Activated CD4-positive, alpha-beta T cell treated with anti-CD3 and anti-CD28 coated beads, Interleukin-2, amount 10 ng/mL, durations not matched to agents 24 days and 14 days (primary cell): Measurements from ENCODE around the gene TTLL4. TPM values are rescaled to one million over a fixed set of nuclear protein-coding genes. Genes with fewer than 3 reads are reported as not detected.
"Not testable (repeated sequence)": the region's sequence is repeated elsewhere in the genome, so short reads cannot be mapped to it uniquely, and the experiment has no call there.

Source experiments
- DNase-seq: peaks from one replicate; pipeline ENCODE4 v3.0.0; 2022
- H3K27ac Mint-ChIP-seq: one replicate; pipeline ENCODE4 v1.8.0; 2022; ENCODE audit warnings: mild to moderate bottlenecking, mixed read lengths
- H3K27me3 Mint-ChIP-seq: one replicate; pipeline ENCODE4 v1.8.0; 2022; ENCODE audit warnings: mixed read lengths
- H3K36me3 Mint-ChIP-seq: one replicate; pipeline ENCODE4 v1.8.0; 2022; ENCODE audit warnings: low read depth, mild to moderate bottlenecking, mixed read lengths
- H3K4me1 Mint-ChIP-seq: one replicate; pipeline ENCODE4 v1.8.0; 2021; ENCODE audit warnings: mixed read lengths
- H3K4me3 Mint-ChIP-seq: one replicate; pipeline ENCODE4 v1.8.0; 2022; ENCODE audit warnings: mild to moderate bottlenecking, moderate library complexity, mixed read lengths
- H3K9me3 Mint-ChIP-seq: one replicate; pipeline ENCODE4 v1.8.0; 2021; ENCODE audit warnings: mixed read lengths
- intact Hi-C: fragments of 100-400 bp; cut with micrococcal nuclease; formaldehyde crosslinking; loops from one replicate; pipeline ENCODE4 v1.15.1; 2023
- total RNA-seq: library from RNA; stranded (reverse); gene quantifications from 2 replicates; pipeline ENCODE4 v1.2.3, GENCODE V29; 2022

Gene TTLL4
- total RNA-seq: 66.1 and 71.2 TPM in 2 replicates

- peaks cover 18% of the 10 kb centered on the region for H3K4me1 Mint-ChIP-seq
- H3K36me3 Mint-ChIP-seq: peaks cover 3% of the 10 kb centered on the region
- H3K4me3 Mint-ChIP-seq: peak within 1 kb of the TSS; percentile 94
- no peaks in the 10 kb centered on the region for H3K9me3 Mint-ChIP-seq
- H3K27ac Mint-ChIP-seq: peak within 1 kb of the TSS; percentile 85
- DNase-seq: peak; percentile 100
- intact Hi-C loops: loop anchor here (1.0 to 5.0 kb wide), 9 partner anchors 39 to 468 kb away; partner anchors contain the start of genes AAMP, BCS1L, CNOT9 and PNKD
- H3K27me3 Mint-ChIP-seq: peaks cover 3% of the 10 kb centered on the region
These were observed at the start of gene TTLL4 for GRCh38 chr2:218710687-218711549. TTLL4 (plus strand) TSS chr2:218710835; CDS start chr2:218737677, 26,842 bp downstream.

GRCh38 chr2:218662377-218662776 is 48.3 kb upstream of the TTLL4 start:
- Mint-ChIP-seq H3K36me3 (peaks cover 60% of the 10 kb centered on the region), H3K9me3 (no peaks in the 10 kb centered on the region), H3K27me3 (no peaks in the 10 kb centered on the region), H3K27ac (no peak overlapping the region), H3K4me1 (peaks cover 25% of the 10 kb centered on the region), H3K4me3 (no peak overlapping the region)
- intact Hi-C loops: no loop called here
- no peak for DNase-seq

DNA sequence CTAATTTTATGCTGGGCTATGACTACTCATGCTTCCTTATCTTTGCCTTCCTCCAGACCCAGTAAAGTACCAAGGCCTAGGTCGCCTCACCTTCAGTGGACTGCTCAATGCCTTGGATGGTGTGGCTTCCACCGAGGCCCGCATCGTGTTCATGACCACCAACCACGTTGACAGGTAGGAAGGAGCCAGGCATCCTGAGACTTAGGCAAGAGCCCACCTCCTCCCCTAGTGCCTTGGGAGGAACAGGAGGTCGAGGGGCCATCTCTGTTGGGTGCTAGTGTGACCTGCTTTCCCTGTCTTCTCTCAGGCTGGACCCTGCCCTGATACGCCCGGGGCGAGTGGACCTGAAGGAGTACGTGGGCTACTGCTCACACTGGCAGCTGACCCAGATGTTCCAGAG is 47.8 kb upstream of the TTLL4 start:
- intact Hi-C loops: no loop called here
- no peaks in the 10 kb centered on the region for H3K9me3 Mint-ChIP-seq
- H3K36me3 Mint-ChIP-seq: peaks cover 59% of the 10 kb centered on the region
- no peak overlapping the region for H3K27ac Mint-ChIP-seq
- peaks cover 21% of the 10 kb centered on the region for H3K4me1 Mint-ChIP-seq
- DNase-seq: no peak
- no peaks in the 10 kb centered on the region for H3K27me3 Mint-ChIP-seq
- no peak overlapping the region for H3K4me3 Mint-ChIP-seq

DNA sequence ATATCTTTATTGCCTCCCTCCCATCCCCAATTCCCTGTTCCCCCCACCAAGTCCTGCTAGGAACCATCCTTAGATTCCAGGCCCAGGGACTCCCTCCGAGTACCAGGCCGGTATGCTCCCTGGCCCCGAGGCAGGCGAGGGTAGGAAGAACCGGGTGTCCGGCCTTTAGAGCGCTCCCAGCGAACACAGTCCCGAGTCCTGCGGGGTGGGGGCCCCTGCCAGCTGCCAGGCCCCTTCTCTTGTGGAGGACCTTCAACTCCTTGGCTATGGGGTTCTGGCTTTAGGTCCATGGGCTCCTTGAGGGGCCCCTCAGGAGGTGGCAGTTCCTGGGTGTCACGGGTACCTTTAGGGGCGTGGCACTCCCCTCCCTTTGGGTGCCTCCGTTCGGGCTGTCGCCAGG is 46.7 kb upstream of the TTLL4 start:
- peaks cover 55% of the 10 kb centered on the region for H3K36me3 Mint-ChIP-seq

DNA sequence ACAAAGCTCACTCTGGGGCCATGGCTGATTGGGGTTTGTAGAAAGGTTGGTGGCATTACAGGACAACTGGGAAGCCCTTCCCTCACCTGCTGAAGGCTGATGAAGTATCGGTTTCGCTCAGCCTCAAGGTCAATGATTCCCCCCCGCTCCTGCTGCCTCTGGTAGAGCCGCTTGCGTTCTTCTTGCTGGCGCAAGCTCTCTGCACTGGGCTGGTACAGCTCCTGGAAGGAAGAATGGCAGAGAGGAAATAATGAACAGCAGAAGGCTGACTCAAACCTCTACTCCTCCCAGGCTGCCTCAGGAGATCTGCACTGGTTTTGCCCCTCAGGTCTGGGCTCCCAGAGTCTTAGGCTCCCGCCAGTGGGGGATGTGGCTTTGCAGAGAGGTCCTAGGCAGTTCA is 46.0 kb upstream of the TTLL4 start:
- H3K9me3 Mint-ChIP-seq: no peaks in the 10 kb centered on the region
- no peak overlapping the region for H3K27ac Mint-ChIP-seq
- no peak for DNase-seq
- H3K27me3 Mint-ChIP-seq: no peaks in the 10 kb centered on the region
- peaks cover 13% of the 10 kb centered on the region for H3K4me1 Mint-ChIP-seq
- intact Hi-C loops: no loop called here
- H3K4me3 Mint-ChIP-seq: no peak overlapping the region
- H3K36me3 Mint-ChIP-seq: peaks cover 50% of the 10 kb centered on the region

More for the DNA sequence above, 46.7 kb upstream of the TTLL4 start:
- DNase-seq: no peak
- Mint-ChIP-seq H3K4me3 (no peak overlapping the region), H3K9me3 (no peaks in the 10 kb centered on the region), H3K27ac (no peak overlapping the region), H3K27me3 (no peaks in the 10 kb centered on the region), H3K4me1 (peaks cover 13% of the 10 kb centered on the region)
- intact Hi-C loops: no loop called here

DNA sequence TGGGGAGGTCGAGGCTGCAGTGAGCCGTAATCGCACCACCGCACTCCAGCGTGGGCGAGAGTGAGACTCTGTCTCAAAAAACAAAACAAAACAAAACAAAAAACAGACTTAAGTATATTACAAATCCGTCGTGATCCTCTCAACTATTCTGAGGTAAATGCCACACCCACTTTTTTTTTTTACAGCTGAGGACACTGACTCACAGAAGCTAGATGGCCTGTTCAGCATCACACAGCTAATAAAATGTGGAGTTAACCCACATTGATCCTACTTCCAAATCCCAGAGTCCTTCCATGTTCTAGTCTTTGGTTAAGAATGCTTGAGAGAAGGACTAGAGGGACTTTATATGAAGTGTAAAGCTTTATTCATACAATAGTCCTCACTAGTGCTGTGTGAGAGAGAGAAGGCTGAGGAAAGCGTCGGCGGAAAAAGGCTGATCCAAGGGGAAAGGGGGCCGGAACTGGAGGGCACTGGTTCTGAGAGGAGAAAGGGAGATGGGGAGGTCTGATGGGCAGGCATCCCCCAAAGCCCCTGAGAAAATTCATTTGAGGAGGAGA is 39.5 kb upstream of the TTLL4 start:
- Mint-ChIP-seq H3K36me3 (peaks cover 11% of the 10 kb centered on the region), H3K9me3 (no peaks in the 10 kb centered on the region), H3K27ac (peak overlapping the region; percentile 94), H3K4me1 (peaks cover 20% of the 10 kb centered on the region), H3K4me3 (peak overlapping the region; percentile 97), H3K27me3 (no peaks in the 10 kb centered on the region)
- intact Hi-C loops: loop anchor here (1.0 to 5.0 kb wide), 5 partner anchors 12 to 274 kb away; partner anchors contain the start of genes BCS1L, CNOT9, CTDSP1 and USP37
- DNase-seq: no peak

GRCh38 chr2:218671654-218672566 is 38.7 kb upstream of the TTLL4 start, which contains the start of the genes RNF25 and STK36:
RNF25 (minus strand) TSS chr2:218672002; CDS start chr2:218671970, 32 bp downstream.
STK36 (plus strand) TSS chr2:218672086; CDS start chr2:218672830, 744 bp downstream.
- Mint-ChIP-seq H3K9me3 (no peaks in the 10 kb centered on the region), H3K36me3 (peaks cover 12% of the 10 kb centered on the region), H3K4me1 (peaks cover 22% of the 10 kb centered on the region)

GRCh38 chr2:218679119-218679518 is 31.5 kb upstream of the TTLL4 start:
- no peaks in the 10 kb centered on the region for H3K27me3 Mint-ChIP-seq
- no peak for DNase-seq
- H3K36me3 Mint-ChIP-seq: peaks cover 5% of the 10 kb centered on the region
- peaks cover 2% of the 10 kb centered on the region for H3K4me1 Mint-ChIP-seq
- intact Hi-C loops: no loop called here
- no peaks in the 10 kb centered on the region for H3K9me3 Mint-ChIP-seq
- H3K4me3 Mint-ChIP-seq: no peak overlapping the region
- no peak overlapping the region for H3K27ac Mint-ChIP-seq

More at GRCh38 chr2:218671654-218672566, 38.7 kb upstream of the TTLL4 start, which contains the start of the genes RNF25 and STK36:
- peak; percentile 95 for DNase-seq
- intact Hi-C loops: loop anchor here (1.0 to 5.0 kb wide), 6 partner anchors 13 to 275 kb away; partner anchors contain the start of genes BCS1L, CNOT9, CTDSP1 and TTLL4
- Mint-ChIP-seq H3K27ac (peak within 1 kb of the TSS; percentile 94), H3K4me3 (peak within 1 kb of the TSS; percentile 97), H3K27me3 (no peaks in the 10 kb centered on the region)

DNA sequence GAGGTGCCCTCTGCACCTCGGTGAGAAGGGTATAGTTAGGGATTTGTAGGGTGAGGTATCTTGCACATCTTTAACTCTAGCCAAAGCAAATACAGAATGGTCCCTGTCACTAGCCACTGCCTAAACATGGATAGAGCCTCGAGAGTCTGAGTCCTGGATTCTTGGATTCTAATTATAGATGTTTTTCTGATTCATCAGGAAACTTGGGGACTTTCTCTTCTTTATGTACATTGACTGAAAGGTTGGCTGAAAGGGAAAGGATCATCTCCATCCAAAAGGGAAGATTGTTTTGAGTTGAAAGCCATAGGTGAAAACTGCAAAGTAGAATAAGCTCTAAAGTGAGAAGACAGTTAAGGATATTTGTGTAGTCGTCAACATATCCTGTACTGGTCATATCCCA is 30.6 kb upstream of the TTLL4 start:
- no peaks in the 10 kb centered on the region for H3K9me3 Mint-ChIP-seq
- no peak overlapping the region for H3K4me3 Mint-ChIP-seq
- H3K36me3 Mint-ChIP-seq: peaks cover 5% of the 10 kb centered on the region
- no peak overlapping the region for H3K27ac Mint-ChIP-seq
- intact Hi-C loops: no loop called here
- peaks cover 2% of the 10 kb centered on the region for H3K4me1 Mint-ChIP-seq
- no peak for DNase-seq
- no peaks in the 10 kb centered on the region for H3K27me3 Mint-ChIP-seq

GRCh38 chr2:218687400-218688060 is 23.1 kb upstream of the TTLL4 start:
- H3K27ac Mint-ChIP-seq, H3K36me3 Mint-ChIP-seq, H3K4me1 Mint-ChIP-seq, H3K27me3 Mint-ChIP-seq, intact Hi-C loops, H3K9me3 Mint-ChIP-seq, H3K4me3 Mint-ChIP-seq: not testable (repeated sequence)
- peak; percentile 80 for DNase-seq

GRCh38 chr2:218691234-218691633 is 19.4 kb upstream of the TTLL4 start:
- intact Hi-C loops: no loop called here
- H3K27ac Mint-ChIP-seq: no peak overlapping the region
- no peaks in the 10 kb centered on the region for H3K4me1 Mint-ChIP-seq
- no peak for DNase-seq
- no peaks in the 10 kb centered on the region for H3K9me3 Mint-ChIP-seq
- no peak overlapping the region for H3K4me3 Mint-ChIP-seq
- H3K36me3 Mint-ChIP-seq: peaks cover 7% of the 10 kb centered on the region
- H3K27me3 Mint-ChIP-seq: no peaks in the 10 kb centered on the region

- Mint-ChIP-seq H3K4me3 (no peak overlapping the region), H3K27me3 (no peaks in the 10 kb centered on the region), H3K4me1 (no peaks in the 10 kb centered on the region), H3K27ac (no peak overlapping the region), H3K9me3 (no peaks in the 10 kb centered on the region), H3K36me3 (peaks cover 5% of the 10 kb centered on the region)
- no peak for DNase-seq
- intact Hi-C loops: no loop called here
These were observed 16.1 kb upstream of the TTLL4 start for GRCh38 chr2:218694405-218695145.
